ENCODE measurements around the gene MEF2D.

MEF2D gene

DNA sequence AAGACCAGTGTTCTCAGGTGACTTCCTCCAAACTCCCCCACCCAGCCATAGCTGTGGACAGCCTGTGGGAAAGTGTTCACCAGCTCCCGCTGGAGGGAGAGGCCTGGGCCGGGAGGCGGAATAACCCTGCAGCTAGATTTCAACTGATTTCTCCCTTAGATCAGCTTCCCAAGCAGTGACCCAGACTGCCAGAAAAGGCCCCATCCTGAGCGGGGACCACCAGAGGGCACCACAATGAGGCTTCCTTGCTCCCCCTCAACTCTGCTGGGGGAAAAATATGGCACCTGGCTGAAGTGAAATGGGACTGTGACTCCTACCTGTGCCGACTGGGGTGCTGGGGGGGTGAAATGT, 80.7 kb downstream of the MEF2D start:
- DNase-seq (ENCODE audit: low read depth, low spot score) = no peak
- H3K27ac ChIP-seq = no peak overlapping the region

DNA sequence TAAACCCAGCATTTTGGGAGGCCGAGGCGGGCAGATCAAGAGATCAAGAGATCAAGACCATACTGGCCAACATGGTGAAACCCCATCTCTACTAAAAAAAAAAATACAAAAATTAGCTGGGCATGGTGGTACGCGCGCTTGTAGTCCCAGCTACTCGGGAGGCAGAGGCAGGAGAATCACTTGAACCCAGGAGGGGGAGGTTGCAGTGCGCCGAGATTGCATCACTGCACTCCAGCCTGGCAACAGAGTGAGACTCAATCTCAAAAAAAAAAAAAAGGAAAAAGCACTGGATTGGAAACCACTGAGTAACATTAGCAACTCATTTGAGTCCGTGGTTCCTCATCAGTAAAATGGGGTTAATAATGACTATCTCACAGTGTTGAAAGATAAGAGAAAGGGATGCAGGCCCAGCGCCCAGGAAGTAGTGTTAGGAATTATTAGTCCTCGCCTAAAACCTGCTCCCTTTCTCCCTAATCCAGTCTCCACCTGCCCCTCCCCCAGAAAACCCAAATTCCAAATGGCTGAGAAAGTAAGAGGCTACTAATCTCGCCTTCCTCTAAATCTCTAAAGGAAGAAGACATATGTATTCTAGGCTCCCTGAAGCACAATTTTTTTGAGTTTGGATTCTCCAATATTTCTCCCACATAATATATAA, 82.0 kb downstream of the MEF2D start:
- no peak overlapping the region for H3K27ac ChIP-seq
- no peak for DNase-seq (ENCODE audit: low read depth, low spot score)

GRCh38 chr1:156417401-156418020, 83.1 kb downstream of the MEF2D start:
- no peak overlapping the region for H3K27ac ChIP-seq
- DNase-seq (ENCODE audit: low read depth, low spot score) = no peak

GRCh38 chr1:156416993-156417392, 83.6 kb downstream of the MEF2D start:
- no peak for DNase-seq (ENCODE audit: low read depth, low spot score)
- H3K27ac ChIP-seq = no peak overlapping the region

DNA sequence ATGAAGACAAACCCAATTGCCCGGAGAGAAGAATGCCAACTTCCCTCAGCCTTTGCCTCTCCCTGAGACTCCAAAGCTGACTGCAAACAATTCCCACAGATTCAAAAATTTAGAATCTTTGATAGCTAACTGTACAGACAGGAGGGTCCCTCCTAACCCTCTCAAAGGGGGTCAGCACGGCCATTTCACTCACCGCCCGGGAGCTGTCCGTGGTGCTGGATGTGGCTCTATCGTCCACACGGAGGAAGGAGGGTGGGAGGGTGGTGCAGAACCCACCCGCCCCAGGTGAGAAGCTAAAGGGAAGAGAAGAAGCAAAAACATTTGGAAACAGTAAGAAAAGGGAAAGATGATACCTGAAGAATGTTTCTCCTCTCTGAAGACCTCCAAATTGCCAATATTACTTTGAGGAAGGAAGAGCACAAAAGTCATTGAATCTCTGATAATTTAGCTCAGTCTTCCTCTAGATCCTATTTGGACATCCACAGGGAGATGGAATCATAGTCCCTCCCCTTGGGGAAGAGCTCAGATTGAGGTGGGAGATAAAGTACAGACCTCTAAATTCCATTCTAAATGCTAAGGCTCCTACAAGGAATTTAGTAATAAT, 86.0 kb downstream of the MEF2D start:
- H3K27ac ChIP-seq = no peak overlapping the region

More for the DNA sequence above, 86.0 kb downstream of the MEF2D start:
- no peak for DNase-seq (ENCODE audit: low read depth, low spot score)

Data from epithelial cell of prostate (primary cell).